NCI-H510A (cell line): ENCODE data around the gene SEMA3E.

Experiments
- DNase-seq: peaks from one replicate; lab custom pipeline; 2025; lab: John Stamatoyannopoulos, UW

The SEMA3E gene

GRCh38 chr7:83347945-83348444 lies 300.9 kb downstream of the SEMA3E start:
- DNase-seq, result no peak

GRCh38 chr7:83339907-83340306 lies 309.0 kb downstream of the SEMA3E start:
- no peak for DNase-seq

- DNase-seq, result no peak
Observed at GRCh38 chr7:83338277-83338950, 310.5 kb downstream of the SEMA3E start.

GRCh38 chr7:83337050-83337449 lies 311.9 kb downstream of the SEMA3E start:
- DNase-seq, result no peak

GRCh38 chr7:83326223-83326622 lies 322.7 kb downstream of the SEMA3E start:
- no peak for DNase-seq

GRCh38 chr7:83325083-83325482 lies 323.9 kb downstream of the SEMA3E start:
- DNase-seq, result no peak

- no peak for DNase-seq
Observed at GRCh38 chr7:83324596-83324995, 324.3 kb downstream of the SEMA3E start.

GRCh38 chr7:83321011-83321410 lies 327.9 kb downstream of the SEMA3E start:
- no peak for DNase-seq

- no peak for DNase-seq
Observed at GRCh38 chr7:83313931-83314330, 335.0 kb downstream of the SEMA3E start.
